Breast epithelium (tissue), 4 donors: Measurements from ENCODE around the gene CPT2. TPM values are rescaled to one million over a fixed set of nuclear protein-coding genes. Genes with fewer than 3 reads are reported as not detected.

Experiments
- DNase-seq, 2 donors: peaks; one replicate each; pipeline ENCODE4 v3.0.0-alpha.2; 2019; ENCODE audit warnings: low spot score in 2 of 2
- H3K27ac ChIP-seq, 2 donors: fragments of 200-600 bp; sonication (generic) in 1 of 2; one replicate each; pipeline ENCODE4 v1.5.1; 2016 to 2019; ENCODE audit warnings: mild to moderate bottlenecking in 1 of 2
- H3K27me3 ChIP-seq, 2 donors: fragments of 200-600 bp; sonication (generic) in 1 of 2; one replicate each; pipeline versions ENCODE4 v1.5.1 to v1.6.0; 2017 to 2019; ENCODE audit warnings: control low read depth in 1 of 2, mild to moderate bottlenecking in 1 of 2
- H3K36me3 ChIP-seq: fragments of 200-600 bp; one replicate; pipeline ENCODE4 v1.5.1; 2019
- H3K4me1 ChIP-seq, 2 donors: fragments of 200-600 bp; sonication (generic); one replicate each; pipeline ENCODE4 v1.5.1; 2016 to 2019; ENCODE audit warnings: control low read depth in 1 of 2
- H3K4me3 ChIP-seq, 3 donors: fragments of 200-600 bp; sonication (generic); 1 replicate in 2 of 3; 2 replicates in 1 of 3; pipeline ENCODE4 v1.5.1; 2016 to 2019; ENCODE audit warnings: mild to moderate bottlenecking in 3 of 3, moderate library complexity in 2 of 3
- H3K9me3 ChIP-seq, 2 donors: fragments of 200-600 bp; sonication (generic) in 1 of 2; one replicate each; pipeline ENCODE4 v1.5.1; 2016 to 2019; ENCODE audit warnings: control low read depth in 1 of 2
- POLR2A ChIP-seq: fragments of 450-650 bp; IDR thresholded peaks from one replicate; pipeline ENCODE4 v1.6.1; 2016; ENCODE audit warnings: antibody characterized with exemption, mild to moderate bottlenecking, moderate library complexity
- POLR2AphosphoS5 ChIP-seq, 3 donors: sonication (generic); formaldehyde crosslinking; IDR thresholded peaks; one replicate each; pipeline ENCODE4 v1.6.1; 2017; ENCODE audit warnings: antibody characterized with exemption in 3 of 3
- intact Hi-C: fragments of 100-400 bp; cut with DNase I; formaldehyde crosslinking; loops from one replicate; pipeline ENCODE4 v1.15.1; 2023; ENCODE audit warnings: low total_unique reads
- total RNA-seq, 3 donors: library from RNA; depleted of rRNA; stranded (reverse); fragments of >200 nt; gene quantifications; one replicate each; pipeline ENCODE4 v1.1.0, GENCODE V29; 2016
- TF ChIP-seq, protein P1 (sequence below), 3 donors: fragments of 450-650 bp; IDR thresholded peaks; one replicate each; pipeline ENCODE4 v1.5.1; 2016 to 2017; ENCODE audit warnings: antibody characterized with exemption in 3 of 3, mild to moderate bottlenecking in 3 of 3, moderate library complexity in 3 of 3

Gene CPT2
- total RNA-seq, 3 donors from 2014 or later: 20.5 to 26.2 (median 22.9) TPM

DNA sequence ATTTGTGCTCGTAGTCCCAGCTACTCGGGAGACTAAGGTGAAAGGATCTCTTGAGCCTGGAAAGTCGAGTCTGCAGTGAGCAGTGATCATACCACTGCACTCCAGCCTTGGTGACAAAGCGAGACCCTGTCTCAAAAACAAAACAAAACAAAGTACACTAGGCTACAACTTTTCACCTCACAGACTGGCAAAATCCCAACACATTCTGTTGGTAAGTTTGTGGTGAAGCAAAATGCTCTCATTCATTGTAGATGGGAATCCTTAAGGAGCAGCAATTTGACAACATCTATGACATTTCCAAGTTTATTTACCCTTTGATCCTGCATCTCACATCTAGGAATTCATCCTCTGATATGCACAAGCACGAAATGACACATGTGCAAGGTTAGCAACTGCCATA, 34.0 kb upstream of the CPT2 start:
- H3K4me1 ChIP-seq: no peaks in the 10 kb centered on the region
- H3K4me3 ChIP-seq: no peak overlapping the region
- H3K36me3 ChIP-seq: no peaks in the 10 kb centered on the region
- no peaks in the 10 kb centered on the region for H3K27me3 ChIP-seq
- no peak for TF ChIP-seq POLR2A
- TF ChIP-seq, protein P1, sequence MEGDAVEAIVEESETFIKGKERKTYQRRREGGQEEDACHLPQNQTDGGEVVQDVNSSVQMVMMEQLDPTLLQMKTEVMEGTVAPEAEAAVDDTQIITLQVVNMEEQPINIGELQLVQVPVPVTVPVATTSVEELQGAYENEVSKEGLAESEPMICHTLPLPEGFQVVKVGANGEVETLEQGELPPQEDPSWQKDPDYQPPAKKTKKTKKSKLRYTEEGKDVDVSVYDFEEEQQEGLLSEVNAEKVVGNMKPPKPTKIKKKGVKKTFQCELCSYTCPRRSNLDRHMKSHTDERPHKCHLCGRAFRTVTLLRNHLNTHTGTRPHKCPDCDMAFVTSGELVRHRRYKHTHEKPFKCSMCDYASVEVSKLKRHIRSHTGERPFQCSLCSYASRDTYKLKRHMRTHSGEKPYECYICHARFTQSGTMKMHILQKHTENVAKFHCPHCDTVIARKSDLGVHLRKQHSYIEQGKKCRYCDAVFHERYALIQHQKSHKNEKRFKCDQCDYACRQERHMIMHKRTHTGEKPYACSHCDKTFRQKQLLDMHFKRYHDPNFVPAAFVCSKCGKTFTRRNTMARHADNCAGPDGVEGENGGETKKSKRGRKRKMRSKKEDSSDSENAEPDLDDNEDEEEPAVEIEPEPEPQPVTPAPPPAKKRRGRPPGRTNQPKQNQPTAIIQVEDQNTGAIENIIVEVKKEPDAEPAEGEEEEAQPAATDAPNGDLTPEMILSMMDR (IDR thresholded peaks at IDR 0.05): no peak
- no peak for TF ChIP-seq POLR2AphosphoS5 (IDR thresholded peaks at IDR 0.05)
- intact Hi-C loops: no loop called here
- no peak for DNase-seq
- H3K9me3 ChIP-seq: no peaks in the 10 kb centered on the region
- no peak overlapping the region for H3K27ac ChIP-seq

DNA sequence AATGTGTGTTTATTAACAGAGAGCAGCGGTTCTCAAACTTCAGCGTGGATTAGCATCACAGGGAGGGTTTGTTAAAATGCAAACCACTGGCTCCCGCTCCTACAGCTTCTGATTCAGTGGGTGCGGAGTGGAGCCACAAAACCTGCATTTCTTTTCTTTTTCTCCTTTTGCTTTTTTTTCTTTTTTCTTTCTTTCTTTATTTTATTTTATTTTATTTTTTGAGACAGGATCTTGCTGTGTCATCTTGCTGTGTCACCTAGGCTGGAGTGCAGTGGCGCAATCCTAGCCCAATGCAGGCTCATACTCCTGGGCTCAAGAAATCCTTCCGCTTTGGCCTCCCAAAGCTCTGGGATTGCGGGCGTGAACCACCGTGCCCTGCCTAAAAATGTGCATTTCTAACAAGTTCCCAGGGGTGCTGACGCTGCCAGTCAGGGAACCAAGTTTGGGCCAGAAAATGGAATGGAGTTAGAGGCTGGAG, 33.3 kb upstream of the CPT2 start:
- Histone ChIP-seq H3K4me1 (no peaks in the 10 kb centered on the region), H3K4me3 (no peak overlapping the region), H3K36me3 (no peaks in the 10 kb centered on the region), H3K9me3 (no peaks in the 10 kb centered on the region), H3K27ac (no peak overlapping the region), H3K27me3 (no peaks in the 10 kb centered on the region)
- no peak for DNase-seq
- TF ChIP-seq POLR2AphosphoS5 (IDR thresholded peaks at IDR 0.05) (no peak), POLR2A (no peak)
- TF ChIP-seq, protein P1 (IDR thresholded peaks at IDR 0.05): no peak
- intact Hi-C loops: no loop called here

DNA sequence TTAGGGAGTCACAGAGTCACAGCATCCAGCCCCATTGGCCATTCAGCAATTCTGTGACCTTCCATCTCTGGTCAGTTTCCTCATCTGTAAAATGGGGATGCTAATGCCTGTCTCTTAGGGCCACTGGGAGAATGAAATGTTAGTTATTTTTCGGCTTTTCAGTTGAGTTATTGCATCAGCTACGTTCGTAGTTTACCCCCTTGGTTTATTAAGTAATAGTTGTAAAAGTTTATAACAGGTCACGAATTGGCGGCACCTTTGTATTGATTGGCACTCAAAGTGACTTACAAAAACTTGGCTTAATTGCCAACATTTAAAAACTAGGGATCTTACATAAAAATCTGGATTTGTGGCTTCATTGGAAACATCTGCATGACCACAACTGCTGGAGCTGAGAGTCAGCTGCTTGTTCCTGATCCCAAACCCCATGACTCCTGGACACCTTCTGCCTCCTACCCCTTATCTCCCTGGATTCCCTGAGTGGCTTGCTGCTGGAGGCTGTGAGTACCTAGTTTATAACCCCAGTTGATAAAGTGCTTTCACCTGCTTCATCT, 31.1 kb upstream of the CPT2 start:
- DNase-seq: no peak
- Histone ChIP-seq H3K4me3 (no peak overlapping the region), H3K9me3 (no peaks in the 10 kb centered on the region), H3K36me3 (no peaks in the 10 kb centered on the region), H3K27ac (no peak overlapping the region), H3K4me1 (no peaks in the 10 kb centered on the region), H3K27me3 (no peaks in the 10 kb centered on the region)
- intact Hi-C loops: no loop called here
- TF ChIP-seq POLR2A (no peak), POLR2AphosphoS5 (IDR thresholded peaks at IDR 0.05) (no peak)
- TF ChIP-seq, protein P1 (IDR thresholded peaks at IDR 0.05): no peak

GRCh38 chr1:53166366-53166765, 30.3 kb upstream of the CPT2 start:
- no peaks in the 10 kb centered on the region for H3K9me3 ChIP-seq
- no peaks in the 10 kb centered on the region for H3K4me1 ChIP-seq
- no peak overlapping the region for H3K27ac ChIP-seq
- TF ChIP-seq POLR2A: no peak
- no peak for TF ChIP-seq POLR2AphosphoS5 (IDR thresholded peaks at IDR 0.05)
- TF ChIP-seq, protein P1 (IDR thresholded peaks at IDR 0.05): no peak
- no peaks in the 10 kb centered on the region for H3K36me3 ChIP-seq
- H3K27me3 ChIP-seq: no peaks in the 10 kb centered on the region
- no peak for DNase-seq
- intact Hi-C loops: no loop called here
- H3K4me3 ChIP-seq: no peak overlapping the region

- no peaks in the 10 kb centered on the region for H3K27me3 ChIP-seq
- no peaks in the 10 kb centered on the region for H3K9me3 ChIP-seq
- TF ChIP-seq, protein P1 (IDR thresholded peaks at IDR 0.05): no peak
- TF ChIP-seq POLR2A (no peak), POLR2AphosphoS5 (IDR thresholded peaks at IDR 0.05) (no peak)
- no peak overlapping the region for H3K4me3 ChIP-seq
- no peak overlapping the region for H3K27ac ChIP-seq
- intact Hi-C loops: no loop called here
- DNase-seq: no peak
- no peaks in the 10 kb centered on the region for H3K4me1 ChIP-seq
- no peaks in the 10 kb centered on the region for H3K36me3 ChIP-seq
These were observed 29.7 kb upstream of the CPT2 start for GRCh38 chr1:53166912-53167311.
